SK-N-MC (cell line): ENCODE results near the gene CYP46A1.

Experiments
- DNase-seq: peaks from one replicate; pipeline ENCODE4 v3.0.0-alpha.2; 2011; ENCODE audit warnings: low read depth, low spot score
- H3K27ac ChIP-seq: fragments of 200-600 bp; sonication (generic); 2 replicates; pipeline ENCODE4 v1.5.1; 2016; ENCODE audit warnings: mixed run types
- H3K36me3 ChIP-seq: fragments of 200-600 bp; sonication (generic); 2 replicates; pipeline ENCODE4 v1.6.1; 2017; ENCODE audit warnings: antibody characterized with exemption, low read length, mixed read lengths; ENCODE audit not compliant: insufficient read depth
- H3K4me3 ChIP-seq: fragments of 200-600 bp; sonication (generic); 2 replicates; pipeline ENCODE4 v1.5.1; 2016
- H3K9ac ChIP-seq: fragments of 200-600 bp; sonication (generic); 2 replicates; pipeline ENCODE4 v1.8.0; 2017; ENCODE audit warnings: mixed run types, mixed read lengths; ENCODE audit not compliant: insufficient read length
- H3K9me3 ChIP-seq: fragments of 200-600 bp; sonication (generic); 2 replicates; pipeline ENCODE4 v1.6.1; 2017; ENCODE audit warnings: low read depth, mild to moderate bottlenecking, antibody characterized with exemption, low read length, moderate library complexity, mixed read lengths
- EZH2 ChIP-seq: fragments of 200-600 bp; sonication (generic); IDR thresholded peaks from one replicate; pipeline ENCODE4 v1.6.1; 2017; ENCODE audit warnings: antibody characterized with exemption
- FOXP2 ChIP-seq: optimal IDR thresholded peaks from 2 replicates; pipeline ENCODE3; 2011; ENCODE audit warnings: mild to moderate bottlenecking, moderate library complexity; ENCODE audit not compliant: insufficient read depth; ENCODE audit errors: extremely low read length, control extremely low read depth
- POLR2AphosphoS5 ChIP-seq: IDR thresholded peaks from 2 replicates; pipeline ENCODE4 v1.6.1; 2012; ENCODE audit warnings: mild to moderate bottlenecking, low read depth, low read length, borderline replicate concordance

The CYP46A1 gene

GRCh38 chr14:99687284-99688209 lies 3.4 kb downstream of the CYP46A1 start:
- H3K4me3 ChIP-seq: no peak overlapping the region
- H3K9me3 ChIP-seq: no peaks in the 10 kb centered on the region
- no peaks in the 10 kb centered on the region for H3K36me3 ChIP-seq
- no peak overlapping the region for H3K27ac ChIP-seq
- TF ChIP-seq FOXP2 (no peak), POLR2AphosphoS5 (no peak), EZH2 (no peak)
- no peak for DNase-seq
- H3K9ac ChIP-seq: no peak overlapping the region

- Histone ChIP-seq H3K27ac (no peak overlapping the region), H3K9me3 (no peaks in the 10 kb centered on the region), H3K36me3 (no peaks in the 10 kb centered on the region), H3K9ac (no peak overlapping the region), H3K4me3 (no peak overlapping the region)
- no peak for DNase-seq
- TF ChIP-seq POLR2AphosphoS5: no peak
- no peak for TF ChIP-seq FOXP2
- no peak for TF ChIP-seq EZH2
These were observed 4.1 kb downstream of the CYP46A1 start for GRCh38 chr14:99688210-99688581.

- H3K27ac ChIP-seq: no peak overlapping the region
- no peak for TF ChIP-seq EZH2
- no peak for TF ChIP-seq POLR2AphosphoS5
- TF ChIP-seq FOXP2: no peak
- DNase-seq: no peak
- H3K4me3 ChIP-seq: no peak overlapping the region
- H3K9ac ChIP-seq: no peak overlapping the region
- no peaks in the 10 kb centered on the region for H3K9me3 ChIP-seq
- no peaks in the 10 kb centered on the region for H3K36me3 ChIP-seq
These were observed 4.5 kb downstream of the CYP46A1 start for GRCh38 chr14:99688629-99689028.

GRCh38 chr14:99689266-99690236 lies 5.5 kb downstream of the CYP46A1 start:
- H3K36me3 ChIP-seq: no peaks in the 10 kb centered on the region
- no peak overlapping the region for H3K27ac ChIP-seq
- no peak for DNase-seq
- no peak overlapping the region for H3K4me3 ChIP-seq
- H3K9me3 ChIP-seq: no peaks in the 10 kb centered on the region
- no peak for TF ChIP-seq EZH2
- TF ChIP-seq FOXP2: no peak
- TF ChIP-seq POLR2AphosphoS5: no peak
- no peak overlapping the region for H3K9ac ChIP-seq

DNA sequence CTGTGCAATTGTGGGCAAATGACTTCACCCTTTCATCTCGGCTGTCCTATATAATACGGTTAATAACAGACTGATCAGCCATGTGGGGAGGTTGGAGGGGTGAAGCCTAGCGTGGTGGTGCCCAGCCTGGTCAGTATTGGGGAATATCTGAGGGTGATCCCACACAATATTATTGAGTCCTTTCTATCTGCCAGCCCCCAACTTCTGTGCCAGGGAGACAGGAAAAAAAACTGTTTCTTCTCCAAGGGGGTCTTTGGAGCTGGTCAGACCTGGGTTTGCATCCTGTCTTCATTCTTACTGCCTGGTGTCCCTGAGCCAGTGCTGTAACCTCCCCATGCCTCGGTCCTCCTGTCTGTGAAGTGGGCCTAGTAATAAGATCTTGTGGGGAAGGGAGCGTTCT lies 6.5 kb downstream of the CYP46A1 start:
- H3K4me3 ChIP-seq: no peak overlapping the region
- H3K36me3 ChIP-seq: no peaks in the 10 kb centered on the region
- no peaks in the 10 kb centered on the region for H3K9me3 ChIP-seq
- TF ChIP-seq POLR2AphosphoS5: no peak
- TF ChIP-seq FOXP2: no peak
- TF ChIP-seq EZH2: no peak
- H3K9ac ChIP-seq: no peak overlapping the region
- DNase-seq: no peak
- H3K27ac ChIP-seq: no peak overlapping the region

DNA sequence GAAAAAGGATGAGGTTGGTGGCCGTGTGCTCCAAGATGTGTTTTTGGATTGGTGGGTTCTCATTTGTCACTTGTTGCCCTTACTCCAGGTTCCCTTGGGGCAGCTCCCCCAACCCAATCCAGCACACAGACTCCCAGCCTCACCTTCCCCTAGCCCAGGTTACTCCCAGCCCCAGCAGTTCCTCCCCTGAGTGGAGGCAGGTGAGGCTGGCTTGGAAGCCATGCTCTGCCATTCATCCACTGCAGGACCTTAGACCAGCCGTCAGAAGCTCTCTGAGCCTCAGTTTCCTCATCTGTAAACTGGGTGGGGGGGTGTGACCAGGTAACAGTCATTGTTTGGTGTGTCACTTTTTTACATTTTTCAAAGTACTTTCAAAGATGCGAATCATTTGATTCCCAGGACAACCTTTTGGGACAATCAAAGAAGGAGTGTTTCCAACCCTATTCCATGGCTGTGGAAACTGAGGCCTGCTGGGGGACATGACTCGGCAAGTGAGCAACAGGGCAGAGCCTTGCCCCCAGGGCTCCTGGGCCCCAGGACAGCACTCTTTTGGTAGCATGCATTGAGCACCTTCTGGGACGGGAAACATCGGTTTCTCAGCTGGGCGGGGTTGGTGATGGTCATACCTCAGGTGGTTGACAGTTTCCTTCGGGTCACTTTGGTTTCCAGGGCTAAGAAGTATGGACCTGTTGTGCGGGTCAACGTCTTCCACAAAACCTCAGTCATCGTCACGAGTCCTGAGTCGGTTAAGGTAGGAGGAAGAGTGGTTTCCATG lies 7.2 kb downstream of the CYP46A1 start:
- Histone ChIP-seq H3K36me3 (no peaks in the 10 kb centered on the region), H3K27ac (no peak overlapping the region), H3K9ac (no peak overlapping the region), H3K4me3 (no peak overlapping the region), H3K9me3 (no peaks in the 10 kb centered on the region)
- TF ChIP-seq POLR2AphosphoS5 (no peak), FOXP2 (no peak), EZH2 (no peak)
- no peak for DNase-seq

DNA sequence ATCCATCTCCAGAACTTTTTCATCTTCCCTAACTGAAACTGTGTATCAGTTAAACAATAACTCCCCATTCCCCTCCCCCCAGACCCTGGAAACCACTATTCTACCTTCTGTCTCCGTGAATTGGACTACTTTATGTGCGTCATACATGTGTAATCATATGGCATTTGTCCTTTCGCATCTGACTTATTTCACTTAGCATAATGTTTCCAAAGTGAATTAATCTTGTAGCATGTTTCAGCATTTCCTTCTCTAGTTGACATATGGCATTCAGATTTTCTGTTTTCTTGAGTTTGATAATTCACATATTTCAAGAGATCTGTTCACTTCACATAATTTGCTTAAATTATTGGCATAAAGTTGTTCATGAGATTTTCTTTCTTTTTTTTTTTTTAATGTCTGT lies 9.8 kb downstream of the CYP46A1 start:
- TF ChIP-seq FOXP2 (no peak), POLR2AphosphoS5 (no peak), EZH2 (no peak)
- no peak for DNase-seq
- Histone ChIP-seq H3K27ac (no peak overlapping the region), H3K9me3 (no peaks in the 10 kb centered on the region), H3K36me3 (no peaks in the 10 kb centered on the region), H3K9ac (no peak overlapping the region), H3K4me3 (no peak overlapping the region)

GRCh38 chr14:99696929-99697328 lies 12.8 kb downstream of the CYP46A1 start:
- no peaks in the 10 kb centered on the region for H3K36me3 ChIP-seq
- no peak for DNase-seq
- H3K4me3 ChIP-seq: no peak overlapping the region
- H3K9me3 ChIP-seq: no peaks in the 10 kb centered on the region
- H3K27ac ChIP-seq: no peak overlapping the region
- H3K9ac ChIP-seq: no peak overlapping the region
- no peak for TF ChIP-seq FOXP2
- TF ChIP-seq POLR2AphosphoS5: no peak
- TF ChIP-seq EZH2: no peak
